WERI-Rb-1 (cell line): ENCODE data around the gene NIPA2.

Source experiments
- DNase-seq: peaks from one replicate; pipeline ENCODE4 v3.0.0-alpha.2; 2020
- H3K27ac ChIP-seq: fragments of 250-450 bp; sonication (Bioruptor Pico); 2 replicates; pipeline ENCODE4 v1.5.1; 2020; ENCODE audit warnings: mild to moderate bottlenecking, moderate library complexity
- H3K27me3 ChIP-seq: fragments of 250-450 bp; sonication (Bioruptor Pico); 2 replicates; pipeline ENCODE4 v1.5.1; 2021; ENCODE audit warnings: mild to moderate bottlenecking, low read depth, moderate library complexity; ENCODE audit not compliant: insufficient read depth, severe bottlenecking
- H3K36me3 ChIP-seq: fragments of 250-450 bp; sonication (Bioruptor Pico); 2 replicates; pipeline ENCODE4 v1.5.1; 2020; ENCODE audit warnings: mild to moderate bottlenecking, moderate library complexity
- H3K4me3 ChIP-seq: 2 replicates; pipeline ENCODE4 v1.5.1; 2011; ENCODE audit warnings: low read depth, mild to moderate bottlenecking, control low read depth, low read length
- H3K9me3 ChIP-seq: fragments of 250-450 bp; sonication (Bioruptor Pico); 2 replicates; pipeline ENCODE4 v1.5.1; 2021; ENCODE audit warnings: mild to moderate bottlenecking, moderate library complexity; ENCODE audit not compliant: severe bottlenecking
- TF ChIP-seq, protein P1 (sequence below): IDR thresholded peaks from 2 replicates; pipeline ENCODE4 v1.5.1; 2011; ENCODE audit warnings: low read depth, mild to moderate bottlenecking, control low read depth, inconsistent platforms, low read length

The NIPA2 gene

DNA sequence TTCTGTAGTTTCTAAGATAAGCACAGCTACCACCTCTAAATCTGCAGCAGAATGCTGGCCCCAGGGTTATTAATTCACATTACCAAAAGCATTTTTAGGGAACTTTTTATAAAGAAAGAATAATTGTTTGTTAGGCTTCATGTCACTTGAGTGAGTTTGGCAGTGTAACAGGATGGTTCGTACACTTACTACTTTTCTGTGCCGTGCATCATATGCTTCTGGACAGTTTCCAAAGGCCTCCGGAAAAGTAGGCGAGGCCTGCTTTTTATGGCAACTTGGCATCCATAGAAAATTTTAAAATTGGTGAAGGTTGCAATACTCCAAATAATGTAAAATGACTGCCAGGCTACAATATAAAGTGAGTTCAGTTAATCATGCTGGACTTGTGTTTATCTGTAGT lies 30.0 kb downstream of the NIPA2 start:
- no peak overlapping the region for H3K27ac ChIP-seq
- H3K9me3 ChIP-seq: no peaks in the 10 kb centered on the region
- TF ChIP-seq, protein P1, sequence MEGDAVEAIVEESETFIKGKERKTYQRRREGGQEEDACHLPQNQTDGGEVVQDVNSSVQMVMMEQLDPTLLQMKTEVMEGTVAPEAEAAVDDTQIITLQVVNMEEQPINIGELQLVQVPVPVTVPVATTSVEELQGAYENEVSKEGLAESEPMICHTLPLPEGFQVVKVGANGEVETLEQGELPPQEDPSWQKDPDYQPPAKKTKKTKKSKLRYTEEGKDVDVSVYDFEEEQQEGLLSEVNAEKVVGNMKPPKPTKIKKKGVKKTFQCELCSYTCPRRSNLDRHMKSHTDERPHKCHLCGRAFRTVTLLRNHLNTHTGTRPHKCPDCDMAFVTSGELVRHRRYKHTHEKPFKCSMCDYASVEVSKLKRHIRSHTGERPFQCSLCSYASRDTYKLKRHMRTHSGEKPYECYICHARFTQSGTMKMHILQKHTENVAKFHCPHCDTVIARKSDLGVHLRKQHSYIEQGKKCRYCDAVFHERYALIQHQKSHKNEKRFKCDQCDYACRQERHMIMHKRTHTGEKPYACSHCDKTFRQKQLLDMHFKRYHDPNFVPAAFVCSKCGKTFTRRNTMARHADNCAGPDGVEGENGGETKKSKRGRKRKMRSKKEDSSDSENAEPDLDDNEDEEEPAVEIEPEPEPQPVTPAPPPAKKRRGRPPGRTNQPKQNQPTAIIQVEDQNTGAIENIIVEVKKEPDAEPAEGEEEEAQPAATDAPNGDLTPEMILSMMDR: no peak
- no peak overlapping the region for H3K4me3 ChIP-seq
- H3K27me3 ChIP-seq: no peaks in the 10 kb centered on the region
- no peak for DNase-seq
- peaks cover 53% of the 10 kb centered on the region for H3K36me3 ChIP-seq

DNA sequence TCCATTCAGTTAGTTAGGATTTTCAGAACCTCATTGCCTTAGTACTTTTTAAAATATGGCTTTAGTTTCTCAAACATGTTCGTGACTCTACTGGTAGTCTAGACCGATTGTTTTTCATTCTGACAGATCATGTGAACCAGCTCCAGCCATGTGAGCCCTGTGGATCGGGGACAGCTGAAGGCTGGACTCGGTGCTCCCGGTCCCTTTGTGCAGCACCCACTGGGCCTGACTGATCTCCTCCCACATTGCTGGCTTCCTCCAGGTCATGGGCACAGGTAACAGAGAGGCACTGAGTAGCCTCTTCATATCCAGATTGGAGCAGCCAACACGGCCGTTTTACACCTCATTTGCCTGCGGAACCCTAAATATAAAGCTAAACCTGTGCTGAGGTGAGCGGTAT lies 30.5 kb downstream of the NIPA2 start:
- Histone ChIP-seq H3K4me3 (no peak overlapping the region), H3K27ac (no peak overlapping the region), H3K36me3 (peaks cover 50% of the 10 kb centered on the region), H3K27me3 (no peaks in the 10 kb centered on the region), H3K9me3 (no peaks in the 10 kb centered on the region)
- TF ChIP-seq, protein P1: no peak
- no peak for DNase-seq

DNA sequence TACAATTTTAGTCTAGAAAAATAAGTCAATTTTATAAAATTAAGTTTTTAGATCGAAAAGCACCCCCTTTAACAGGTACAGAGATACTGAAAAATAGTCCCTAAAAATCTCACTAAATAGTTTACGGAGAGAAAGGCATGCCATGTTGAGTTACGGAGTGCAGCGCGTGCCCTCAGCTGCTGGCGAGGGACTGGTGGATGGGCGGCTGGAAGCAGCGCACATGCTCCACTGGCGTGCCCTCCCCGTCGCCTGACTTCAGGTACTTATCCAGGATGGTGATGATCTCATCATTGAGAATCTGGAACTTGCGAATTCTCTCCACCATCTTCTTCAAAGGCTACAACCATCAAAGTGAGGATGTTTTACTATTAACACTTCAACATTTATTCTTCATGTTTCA lies 31.4 kb downstream of the NIPA2 start:
- Histone ChIP-seq H3K27me3 (no peaks in the 10 kb centered on the region), H3K27ac (no peak overlapping the region), H3K9me3 (no peaks in the 10 kb centered on the region), H3K4me3 (no peak overlapping the region), H3K36me3 (peaks cover 42% of the 10 kb centered on the region)
- no peak for DNase-seq
- TF ChIP-seq, protein P1: no peak

DNA sequence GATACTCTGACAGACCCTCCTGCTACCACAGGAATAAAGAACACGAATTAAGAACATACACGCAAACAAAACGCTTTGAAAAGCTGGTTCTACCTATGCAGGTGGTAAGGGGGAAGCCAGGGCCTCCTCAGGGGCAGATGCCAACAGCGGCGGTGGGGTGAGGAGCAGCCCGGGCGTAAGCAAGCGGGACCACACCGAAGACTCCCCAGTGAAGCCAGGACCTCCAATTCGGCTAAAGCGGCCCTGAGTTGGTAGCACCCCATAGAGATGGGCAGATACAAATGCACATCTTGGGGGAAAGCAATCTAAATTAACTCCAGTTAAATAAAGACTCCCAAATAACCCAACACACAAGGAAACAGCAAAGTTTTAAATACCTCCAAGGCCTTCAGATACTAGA lies 32.4 kb downstream of the NIPA2 start:
- no peak for DNase-seq
- no peaks in the 10 kb centered on the region for H3K9me3 ChIP-seq
- TF ChIP-seq, protein P1: no peak
- H3K4me3 ChIP-seq: no peak overlapping the region
- H3K36me3 ChIP-seq: peaks cover 33% of the 10 kb centered on the region
- H3K27me3 ChIP-seq: no peaks in the 10 kb centered on the region
- H3K27ac ChIP-seq: no peak overlapping the region

DNA sequence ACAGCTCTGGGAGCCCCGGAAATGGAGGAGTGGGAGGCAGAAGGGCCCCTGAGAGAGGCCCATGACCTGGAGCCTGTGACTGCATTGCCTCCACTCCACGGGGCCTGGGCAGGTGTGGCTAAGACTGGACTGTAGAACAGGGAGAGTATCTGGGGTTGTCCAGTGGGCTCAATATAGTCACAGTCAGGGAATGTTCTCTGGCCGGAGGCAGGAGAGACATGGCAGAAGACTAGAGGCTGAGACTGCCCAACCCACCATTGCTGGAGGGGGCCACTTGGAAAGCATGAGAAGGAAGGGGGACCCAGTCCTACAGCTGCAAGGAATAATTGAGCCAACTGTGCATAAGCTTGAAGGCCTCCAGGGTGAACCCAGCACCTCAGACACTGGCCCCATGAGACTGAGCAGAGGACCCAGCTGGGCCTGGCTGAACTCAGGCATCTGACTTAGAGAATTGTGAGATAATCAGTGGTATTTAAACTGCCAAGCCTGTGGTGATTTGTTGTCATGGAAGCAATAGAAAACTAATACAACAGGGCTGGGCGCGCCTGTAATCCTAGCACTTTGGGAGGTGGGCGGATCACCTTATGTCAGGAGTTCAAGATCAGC lies 33.1 kb downstream of the NIPA2 start:
- H3K36me3 ChIP-seq: peaks cover 28% of the 10 kb centered on the region
- H3K27ac ChIP-seq: no peak overlapping the region
- TF ChIP-seq, protein P1: no peak
- H3K27me3 ChIP-seq: no peaks in the 10 kb centered on the region
- peak; percentile 20 for DNase-seq
- H3K4me3 ChIP-seq: no peak overlapping the region
- H3K9me3 ChIP-seq: no peaks in the 10 kb centered on the region

DNA sequence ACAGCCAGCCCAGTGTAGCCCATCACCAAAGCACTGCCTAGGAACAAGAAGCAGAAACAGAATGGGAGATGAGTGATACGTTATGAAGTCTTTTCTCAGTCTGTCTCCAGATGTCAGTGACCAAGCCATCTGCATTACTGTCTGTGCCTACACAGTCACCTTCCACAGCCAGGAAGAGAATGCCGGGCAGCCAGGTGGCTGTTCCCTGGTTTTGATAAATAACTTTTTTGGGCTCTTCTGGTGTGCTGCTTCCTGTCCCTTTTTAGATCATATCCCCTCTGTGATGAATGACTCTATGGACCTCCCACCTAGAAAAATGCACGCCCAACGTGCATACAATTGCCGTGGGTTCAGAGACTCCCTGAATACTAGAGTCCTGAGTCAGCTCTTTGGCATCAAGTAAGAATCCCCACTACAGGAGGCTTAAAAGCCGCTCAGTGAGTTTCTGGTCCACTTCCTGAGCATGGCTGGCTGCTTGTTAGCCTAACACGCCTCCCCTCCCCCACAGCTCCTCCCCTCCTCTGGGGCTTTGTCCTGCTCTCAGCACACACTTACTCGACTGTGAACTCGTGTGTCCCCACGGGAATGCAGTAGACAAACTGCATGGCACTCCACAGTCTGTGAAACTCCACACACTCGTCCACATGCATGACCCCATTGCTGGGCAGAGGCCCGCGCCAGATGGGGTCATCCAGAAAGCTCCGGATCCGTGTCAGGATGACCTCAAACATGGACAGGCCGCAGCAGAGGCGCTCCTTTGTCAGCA lies 34.7 kb downstream of the NIPA2 start:
- H3K9me3 ChIP-seq: peaks cover 4% of the 10 kb centered on the region
- no peaks in the 10 kb centered on the region for H3K27me3 ChIP-seq
- no peak overlapping the region for H3K4me3 ChIP-seq
- TF ChIP-seq, protein P1: no peak
- H3K27ac ChIP-seq: no peak overlapping the region; the same call in 1 of the 2 replicates
- H3K36me3 ChIP-seq: peaks cover 12% of the 10 kb centered on the region
- DNase-seq: peak; percentile 35
